K562 (cell line): Measurements from ENCODE around the gene SPATC1L. TPM values are rescaled to one million over a fixed set of nuclear protein-coding genes. Genes with fewer than 3 reads are reported as not detected.

ENCODE experiments used
- ATAC-seq: fragments of 200-7000 bp; cut with Tn5 transposase; 3 replicates; pipeline ENCODE4 v1.9.1; 2020; ENCODE audit warnings: moderate library complexity
- BruUV-seq: library from RNA; stranded (reverse); fragments of 400-500 nt; replicated peaks from 2 replicates; lab custom pipeline; 2021; lab: Mats Ljungman, UMichigan
- CTCF ChIA-PET: fragments of 300-600 bp; formaldehyde crosslinking; extraction: SDS; loops from one replicate; lab custom pipeline; 2021; ENCODE audit warnings: low intra/inter-chr PET ratio; lab: Yijun Ruan, JAX
- POLR2A ChIA-PET: fragments of 300-600, 350-650 bp; sonication (Branson Sonifier 250); formaldehyde crosslinking; extraction: SDS; loops from one replicate; lab custom pipeline; 2021; ENCODE audit warnings: antibody characterized with exemption, inconsistent platforms; lab: Yijun Ruan, JAX
- DNase-seq, 4 experiments: peaks; one replicate each; pipeline versions ENCODE4 v3.0.0 to v3.0.0-alpha.2; 2011 to 2018; ENCODE audit warnings: low spot score in 3 of 4, mixed read lengths in 3 of 4; ENCODE audit errors: extremely low read depth in 1 of 4
- FAIRE-seq: peaks from 2 replicates; lab custom pipeline; 2011; peaks lifted over from hg19 to GRCh38; lab: Jason Lieb, UNC
- H2AFZ ChIP-seq: 2 replicates; pipeline ENCODE4 v1.6.0; 2011; ENCODE audit warnings: low read depth, low read length, control low read depth, inconsistent platforms
- H3K27ac ChIP-seq: fragments of 200-600 bp; 3 replicates; pipeline ENCODE4 v1.8.0; 2011; ENCODE audit warnings: low read depth, mild to moderate bottlenecking, control low read depth, inconsistent platforms, low read length, moderate library complexity, mixed read lengths; ENCODE audit errors: extremely low read depth
- H3K27me3 ChIP-seq, 2 experiments: fragments of 300-600 bp in 1 of 2; 2 replicates in 1 of 2; 3 replicates in 1 of 2; pipeline versions ENCODE4 v1.6.0 to v1.8.0; 2011; ENCODE audit warnings: inconsistent platforms in 2 of 2, low read length in 2 of 2, mild to moderate bottlenecking in 1 of 2, mixed read lengths in 1 of 2, moderate library complexity in 1 of 2; ENCODE audit not compliant: control insufficient read depth in 2 of 2, insufficient read depth in 2 of 2
- H3K36me3 ChIP-seq: fragments of 300-600 bp; 3 replicates; pipeline ENCODE4 v1.8.0; 2011; ENCODE audit warnings: mild to moderate bottlenecking, low read length, inconsistent platforms; ENCODE audit not compliant: control insufficient read depth, insufficient read depth
- H3K4me1 ChIP-seq, 2 experiments: fragments of 200-600 bp in 1 of 2; replicated peaks in 1 of 2; 2 replicates in 1 of 2; 3 replicates in 1 of 2; pipeline versions ENCODE4 v1.5.1 to v1.8.0; 2011; ENCODE audit warnings: inconsistent platforms in 2 of 2, low read length in 2 of 2, mild to moderate bottlenecking in 1 of 2, mixed read lengths in 1 of 2, moderate library complexity in 1 of 2; ENCODE audit not compliant: control insufficient read depth in 2 of 2, insufficient read depth in 2 of 2
- H3K4me2 ChIP-seq: 2 replicates; pipeline ENCODE4 v1.6.1; 2011; ENCODE audit warnings: low read length, control low read depth, inconsistent platforms, mixed read lengths; ENCODE audit not compliant: insufficient read depth
- H3K4me3 ChIP-seq: fragments of 200-600 bp; sonication (generic), shearing (Covaris generic); 2 replicates; pipeline ENCODE4 v1.5.1; 2016; ENCODE audit warnings: control low read depth, inconsistent platforms
- H3K79me2 ChIP-seq: fragments of 200-600 bp; 3 replicates; pipeline ENCODE4 v1.8.0; 2011; ENCODE audit warnings: low read length, inconsistent platforms; ENCODE audit not compliant: control insufficient read depth, insufficient read depth
- H3K9ac ChIP-seq, 2 experiments: 2 replicates each; pipeline versions ENCODE4 v1.6.0 to v1.6.1; 2011; ENCODE audit warnings: low read depth in 2 of 2, low read length in 2 of 2, control low read depth in 1 of 2, inconsistent platforms in 1 of 2, mild to moderate bottlenecking in 1 of 2, mixed read lengths in 1 of 2; ENCODE audit not compliant: insufficient read depth in 1 of 2
- H3K9me1 ChIP-seq: one replicate; pipeline ENCODE4 v1.6.0; 2011; ENCODE audit warnings: inconsistent platforms, mild to moderate bottlenecking, low read length, moderate library complexity; ENCODE audit not compliant: control insufficient read depth, insufficient read depth
- H3K9me3 ChIP-seq: replicated peaks from 2 replicates; pipeline ENCODE4 v1.5.1; 2011; ENCODE audit warnings: low read depth, low read length, inconsistent platforms; ENCODE audit not compliant: control insufficient read depth, insufficient read depth
- H4K20me1 ChIP-seq: replicated peaks from 2 replicates; pipeline ENCODE4 v1.6.1; 2011; ENCODE audit warnings: low read length, inconsistent platforms, mixed read lengths; ENCODE audit not compliant: control insufficient read depth, insufficient read depth
- BRD4 ChIP-seq: fragments of 200-600 bp; sonication (generic); IDR thresholded peaks from 2 replicates; pipeline ENCODE4 v1.6.1; 2017; ENCODE audit warnings: inconsistent platforms
- EP400 ChIP-seq: fragments of 450-650 bp; IDR thresholded peaks from 2 replicates; pipeline ENCODE4 v1.6.1; 2017; ENCODE audit warnings: antibody characterized with exemption, mild to moderate bottlenecking, moderate library complexity
- HCFC1 ChIP-seq: IDR thresholded peaks from 2 replicates; pipeline ENCODE4 v1.6.1; 2012; ENCODE audit warnings: low read depth, low read length, improper control_type of control experiment
- MCM5 ChIP-seq: fragments of 450-650 bp; IDR thresholded peaks from 2 replicates; pipeline ENCODE4 v1.6.1; 2016; ENCODE audit warnings: low read depth
- SAFB ChIP-seq: fragments of 200-400 bp; formaldehyde crosslinking; IDR thresholded peaks from 2 replicates; pipeline ENCODE4 v1.6.1; 2017; ENCODE audit warnings: low read depth, low read length, borderline replicate concordance
- TAF15 ChIP-seq: fragments of 200-400 bp; formaldehyde crosslinking; IDR thresholded peaks from 2 replicates; pipeline ENCODE4 v1.6.1; 2017; ENCODE audit warnings: mild to moderate bottlenecking, low read depth, low read length, moderate library complexity
- ZNF57 ChIP-seq: fragments of 450-650 bp; formaldehyde crosslinking; IDR thresholded peaks from 2 replicates; pipeline ENCODE4 v1.4.0; 2020; ENCODE audit warnings: mild to moderate bottlenecking, moderate library complexity
- WGBS: fragments of 100-300 bp; shearing (Covaris generic); methylation state at CpG from one replicate; pipeline ENCODE4 v1.1.6; 2016; ENCODE audit warnings: low coverage, mixed read lengths; ENCODE audit not compliant: insufficient coverage; ENCODE audit errors: missing lambda C conversion rate; 5-methylcytosine and 5-hydroxymethylcytosine counted together
- in situ Hi-C: fragments of 300-500 bp; cut with MboI; formaldehyde crosslinking; loops from 4 replicates; pipeline ENCODE4 v1.15.0; 2018; ENCODE audit warnings: inconsistent platforms, mixed read lengths
- intact Hi-C: fragments of 100-400 bp; cut with micrococcal nuclease; formaldehyde crosslinking; loops from 2 replicates; pipeline ENCODE4 v1.14.2; 2022
- polyA plus RNA-seq, 8 experiments: library from polyadenylated mRNA; depleted of rRNA in 4 of 8; stranded (reverse) in 5 of 8; unstranded in 3 of 8; fragments of >200 nt; fragmentation: Nextera tagmentation in 2 of 8; fragmentation: Illumina TruSeq in 1 of 8; extraction: Ambion mirVana in 2 of 8; extraction: Trizol in 1 of 8; gene quantifications; 2 replicates each; pipeline versions ENCODE4 v1.2.1 to v1.2.3, GENCODE V29; 2011 to 2014; ENCODE audit warnings: inconsistent platforms in 1 of 8, missing spikeins in 1 of 8
- total RNA-seq, 7 experiments: library from RNA; depleted of rRNA in 6 of 7; stranded (reverse); fragments of >200 nt in 6 of 7; fragmentation: Illumina TruSeq in 2 of 7; extraction: Trizol in 2 of 7; gene quantifications; 2 replicates each; pipeline versions ENCODE4 v1.2.1 to v1.2.3, GENCODE V29; 2011 to 2021; ENCODE audit warnings: low replicate concordance in 1 of 7
- TF ChIP-seq, protein P1 (sequence below): fragments of 250-450 bp; sonication (Bioruptor Pico); IDR thresholded peaks from 2 replicates; pipeline ENCODE4 v1.5.0; 2020; ENCODE audit warnings: mild to moderate bottlenecking
- TF ChIP-seq, protein P2 (sequence below): fragments of 450-650 bp; IDR thresholded peaks from 2 replicates; pipeline ENCODE4 v1.6.1; 2016; ENCODE audit warnings: mild to moderate bottlenecking, moderate library complexity

SPATC1L gene
- total and polyA plus RNA-seq, 9 of the 15 experiments (the other 6 are each of a cell fraction or from before 2014, with no cell fraction given) = 0.14 to 121 (median 34.0) TPM; not detected in 1

- in situ Hi-C loops = no loop called here
- FAIRE-seq = no peak
- no peak overlapping the region for H3K4me2 ChIP-seq
- intact Hi-C loops = no loop called here
- no peaks in the 10 kb centered on the region for H3K79me2 ChIP-seq
- H3K4me1 ChIP-seq = peaks cover 0 to 60% of the 10 kb centered on the region in 2 experiments; a peak in 2 of 5 replicates
- H3K9ac ChIP-seq = no peak overlapping the region
- H3K4me3 ChIP-seq = no peak overlapping the region
- no peak for ATAC-seq
- peaks cover 42 to 62% of the 10 kb centered on the region in 2 experiments; a peak in 4 of 5 replicates for H3K27me3 ChIP-seq
- H4K20me1 ChIP-seq = peaks cover 3% of the 10 kb centered on the region; the same call in 1 of the 2 replicates
- H2AFZ ChIP-seq = no peak overlapping the region
- BruUV-seq = no TSS peak
- no peaks in the 10 kb centered on the region; the same call in 1 of the 2 replicates for H3K9me3 ChIP-seq
- H3K9me1 ChIP-seq = no peaks in the 10 kb centered on the region
- ChIA-PET POLR2A (no interaction called here), CTCF (no interaction called here)
- H3K36me3 ChIP-seq = no peaks in the 10 kb centered on the region
- WGBS = 33% methylated on average over 70 of the region's 85 CpGs
- DNase-seq = no peak
- H3K27ac ChIP-seq = no peak overlapping the region
- TF ChIP-seq HCFC1 = no peak
- no peak for TF ChIP-seq MCM5
- TF ChIP-seq, protein P1, sequence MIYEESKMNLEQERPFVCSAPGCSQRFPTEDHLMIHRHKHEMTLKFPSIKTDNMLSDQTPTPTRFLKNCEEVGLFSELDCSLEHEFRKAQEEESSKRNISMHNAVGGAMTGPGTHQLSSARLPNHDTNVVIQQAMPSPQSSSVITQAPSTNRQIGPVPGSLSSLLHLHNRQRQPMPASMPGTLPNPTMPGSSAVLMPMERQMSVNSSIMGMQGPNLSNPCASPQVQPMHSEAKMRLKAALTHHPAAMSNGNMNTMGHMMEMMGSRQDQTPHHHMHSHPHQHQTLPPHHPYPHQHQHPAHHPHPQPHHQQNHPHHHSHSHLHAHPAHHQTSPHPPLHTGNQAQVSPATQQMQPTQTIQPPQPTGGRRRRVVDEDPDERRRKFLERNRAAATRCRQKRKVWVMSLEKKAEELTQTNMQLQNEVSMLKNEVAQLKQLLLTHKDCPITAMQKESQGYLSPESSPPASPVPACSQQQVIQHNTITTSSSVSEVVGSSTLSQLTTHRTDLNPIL (CRISPR knock-in tag) = no peak
- TF ChIP-seq, protein P2, sequence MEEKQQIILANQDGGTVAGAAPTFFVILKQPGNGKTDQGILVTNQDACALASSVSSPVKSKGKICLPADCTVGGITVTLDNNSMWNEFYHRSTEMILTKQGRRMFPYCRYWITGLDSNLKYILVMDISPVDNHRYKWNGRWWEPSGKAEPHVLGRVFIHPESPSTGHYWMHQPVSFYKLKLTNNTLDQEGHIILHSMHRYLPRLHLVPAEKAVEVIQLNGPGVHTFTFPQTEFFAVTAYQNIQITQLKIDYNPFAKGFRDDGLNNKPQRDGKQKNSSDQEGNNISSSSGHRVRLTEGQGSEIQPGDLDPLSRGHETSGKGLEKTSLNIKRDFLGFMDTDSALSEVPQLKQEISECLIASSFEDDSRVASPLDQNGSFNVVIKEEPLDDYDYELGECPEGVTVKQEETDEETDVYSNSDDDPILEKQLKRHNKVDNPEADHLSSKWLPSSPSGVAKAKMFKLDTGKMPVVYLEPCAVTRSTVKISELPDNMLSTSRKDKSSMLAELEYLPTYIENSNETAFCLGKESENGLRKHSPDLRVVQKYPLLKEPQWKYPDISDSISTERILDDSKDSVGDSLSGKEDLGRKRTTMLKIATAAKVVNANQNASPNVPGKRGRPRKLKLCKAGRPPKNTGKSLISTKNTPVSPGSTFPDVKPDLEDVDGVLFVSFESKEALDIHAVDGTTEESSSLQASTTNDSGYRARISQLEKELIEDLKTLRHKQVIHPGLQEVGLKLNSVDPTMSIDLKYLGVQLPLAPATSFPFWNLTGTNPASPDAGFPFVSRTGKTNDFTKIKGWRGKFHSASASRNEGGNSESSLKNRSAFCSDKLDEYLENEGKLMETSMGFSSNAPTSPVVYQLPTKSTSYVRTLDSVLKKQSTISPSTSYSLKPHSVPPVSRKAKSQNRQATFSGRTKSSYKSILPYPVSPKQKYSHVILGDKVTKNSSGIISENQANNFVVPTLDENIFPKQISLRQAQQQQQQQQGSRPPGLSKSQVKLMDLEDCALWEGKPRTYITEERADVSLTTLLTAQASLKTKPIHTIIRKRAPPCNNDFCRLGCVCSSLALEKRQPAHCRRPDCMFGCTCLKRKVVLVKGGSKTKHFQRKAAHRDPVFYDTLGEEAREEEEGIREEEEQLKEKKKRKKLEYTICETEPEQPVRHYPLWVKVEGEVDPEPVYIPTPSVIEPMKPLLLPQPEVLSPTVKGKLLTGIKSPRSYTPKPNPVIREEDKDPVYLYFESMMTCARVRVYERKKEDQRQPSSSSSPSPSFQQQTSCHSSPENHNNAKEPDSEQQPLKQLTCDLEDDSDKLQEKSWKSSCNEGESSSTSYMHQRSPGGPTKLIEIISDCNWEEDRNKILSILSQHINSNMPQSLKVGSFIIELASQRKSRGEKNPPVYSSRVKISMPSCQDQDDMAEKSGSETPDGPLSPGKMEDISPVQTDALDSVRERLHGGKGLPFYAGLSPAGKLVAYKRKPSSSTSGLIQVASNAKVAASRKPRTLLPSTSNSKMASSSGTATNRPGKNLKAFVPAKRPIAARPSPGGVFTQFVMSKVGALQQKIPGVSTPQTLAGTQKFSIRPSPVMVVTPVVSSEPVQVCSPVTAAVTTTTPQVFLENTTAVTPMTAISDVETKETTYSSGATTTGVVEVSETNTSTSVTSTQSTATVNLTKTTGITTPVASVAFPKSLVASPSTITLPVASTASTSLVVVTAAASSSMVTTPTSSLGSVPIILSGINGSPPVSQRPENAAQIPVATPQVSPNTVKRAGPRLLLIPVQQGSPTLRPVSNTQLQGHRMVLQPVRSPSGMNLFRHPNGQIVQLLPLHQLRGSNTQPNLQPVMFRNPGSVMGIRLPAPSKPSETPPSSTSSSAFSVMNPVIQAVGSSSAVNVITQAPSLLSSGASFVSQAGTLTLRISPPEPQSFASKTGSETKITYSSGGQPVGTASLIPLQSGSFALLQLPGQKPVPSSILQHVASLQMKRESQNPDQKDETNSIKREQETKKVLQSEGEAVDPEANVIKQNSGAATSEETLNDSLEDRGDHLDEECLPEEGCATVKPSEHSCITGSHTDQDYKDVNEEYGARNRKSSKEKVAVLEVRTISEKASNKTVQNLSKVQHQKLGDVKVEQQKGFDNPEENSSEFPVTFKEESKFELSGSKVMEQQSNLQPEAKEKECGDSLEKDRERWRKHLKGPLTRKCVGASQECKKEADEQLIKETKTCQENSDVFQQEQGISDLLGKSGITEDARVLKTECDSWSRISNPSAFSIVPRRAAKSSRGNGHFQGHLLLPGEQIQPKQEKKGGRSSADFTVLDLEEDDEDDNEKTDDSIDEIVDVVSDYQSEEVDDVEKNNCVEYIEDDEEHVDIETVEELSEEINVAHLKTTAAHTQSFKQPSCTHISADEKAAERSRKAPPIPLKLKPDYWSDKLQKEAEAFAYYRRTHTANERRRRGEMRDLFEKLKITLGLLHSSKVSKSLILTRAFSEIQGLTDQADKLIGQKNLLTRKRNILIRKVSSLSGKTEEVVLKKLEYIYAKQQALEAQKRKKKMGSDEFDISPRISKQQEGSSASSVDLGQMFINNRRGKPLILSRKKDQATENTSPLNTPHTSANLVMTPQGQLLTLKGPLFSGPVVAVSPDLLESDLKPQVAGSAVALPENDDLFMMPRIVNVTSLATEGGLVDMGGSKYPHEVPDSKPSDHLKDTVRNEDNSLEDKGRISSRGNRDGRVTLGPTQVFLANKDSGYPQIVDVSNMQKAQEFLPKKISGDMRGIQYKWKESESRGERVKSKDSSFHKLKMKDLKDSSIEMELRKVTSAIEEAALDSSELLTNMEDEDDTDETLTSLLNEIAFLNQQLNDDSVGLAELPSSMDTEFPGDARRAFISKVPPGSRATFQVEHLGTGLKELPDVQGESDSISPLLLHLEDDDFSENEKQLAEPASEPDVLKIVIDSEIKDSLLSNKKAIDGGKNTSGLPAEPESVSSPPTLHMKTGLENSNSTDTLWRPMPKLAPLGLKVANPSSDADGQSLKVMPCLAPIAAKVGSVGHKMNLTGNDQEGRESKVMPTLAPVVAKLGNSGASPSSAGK = no peak
- no peak for TF ChIP-seq TAF15
- 0 out of 2 replicates have a peak, but pooled peaks have one; percentile 36 for TF ChIP-seq SAFB
- TF ChIP-seq BRD4 = no peak
- no peak for TF ChIP-seq ZNF57 (CRISPR knock-in tag)
- TF ChIP-seq EP400 = no peak
Observed at GRCh38 chr21:46131838-46132651, 52.2 kb downstream of the SPATC1L start.
